Measurements from ENCODE around the gene SLC38A2.
"Not testable (repeated sequence)": the region's sequence is repeated elsewhere in the genome, so short reads cannot be mapped to it uniquely, and the experiment has no call there.

The SLC38A2 gene

GRCh38 chr12:46360908-46361666, 11.5 kb downstream of the SLC38A2 start:
- DNase-seq (ENCODE audit: low read depth in 3 of 3): no peak

GRCh38 chr12:46360370-46360769, 12.2 kb downstream of the SLC38A2 start:
- DNase-seq (ENCODE audit: low read depth in 3 of 3): no peak

DNA sequence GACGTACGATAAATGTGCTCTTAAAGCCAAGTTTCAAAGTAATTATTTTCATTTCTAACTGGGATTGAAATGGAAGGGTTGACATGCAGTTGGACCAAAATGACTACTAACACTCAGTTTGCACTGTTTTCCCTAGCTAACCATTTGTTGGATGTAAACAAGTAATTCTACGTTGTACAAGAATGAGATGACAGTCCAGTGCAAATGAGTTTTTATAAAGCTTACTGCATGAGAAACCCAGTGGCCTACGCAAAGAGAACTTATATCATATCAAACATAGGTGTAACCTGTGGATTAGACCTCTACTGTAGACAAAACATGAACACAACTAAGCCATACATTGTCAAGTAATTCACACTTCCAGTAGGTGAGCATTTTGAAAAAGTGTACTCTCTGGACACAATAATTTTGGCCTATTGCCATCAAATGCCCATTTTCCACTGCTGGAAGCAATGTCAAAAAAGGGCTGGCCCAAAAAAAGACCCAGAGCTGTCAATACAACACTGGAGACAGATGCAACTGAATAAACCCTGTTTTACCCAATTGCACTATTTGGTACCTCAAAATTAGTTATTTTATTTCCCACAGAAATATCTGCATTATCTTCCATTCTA, 12.8 kb downstream of the SLC38A2 start:
- no peak for DNase-seq (ENCODE audit: low read depth in 3 of 3)

- DNase-seq (ENCODE audit: low read depth in 3 of 3): no peak
Measured at GRCh38 chr12:46358791-46359666, 13.5 kb downstream of the SLC38A2 start.

GRCh38 chr12:46358325-46358700, 14.3 kb downstream of the SLC38A2 start:
- DNase-seq (ENCODE audit: low read depth in 3 of 3): no peak

DNA sequence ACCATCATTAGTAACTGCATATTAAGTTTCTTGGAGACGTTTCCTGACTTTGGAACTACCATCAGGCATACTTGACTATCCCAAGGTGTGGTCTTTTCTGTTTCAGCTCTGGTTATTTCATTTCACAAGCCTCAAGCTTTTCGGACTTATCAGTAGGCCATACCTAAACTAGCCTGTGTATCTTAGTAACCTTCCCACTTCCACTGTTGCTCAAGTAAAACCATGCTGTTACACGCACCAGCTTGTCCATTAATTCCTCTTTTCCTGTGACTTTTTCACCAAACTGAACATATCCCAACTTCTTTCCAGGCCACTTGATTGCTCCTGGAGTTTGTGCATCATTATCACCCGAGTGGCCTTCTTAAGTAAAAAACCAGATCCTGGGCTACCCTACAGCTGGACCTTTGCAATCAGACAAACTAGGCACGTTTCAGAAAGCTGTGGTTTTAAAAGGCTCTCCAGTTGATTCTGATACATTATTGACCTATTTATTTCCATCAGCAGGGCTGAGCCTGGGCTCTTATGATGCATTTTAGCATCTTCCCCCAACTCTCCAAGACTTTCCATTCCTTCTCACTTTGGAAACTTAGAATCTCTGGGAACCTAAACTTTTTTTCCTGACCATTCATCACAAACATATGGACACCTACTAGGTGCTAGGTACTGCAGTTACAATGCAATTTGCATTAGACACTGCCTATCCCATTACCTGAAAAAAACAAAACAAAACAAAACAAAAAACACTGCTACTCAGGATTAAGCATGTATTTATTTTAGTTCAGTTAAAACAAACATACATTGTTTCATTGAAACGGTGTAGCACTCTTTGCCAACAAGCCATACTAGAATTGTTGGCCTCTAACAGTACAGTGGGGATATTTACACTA, 14.9 kb downstream of the SLC38A2 start:
- DNase-seq (ENCODE audit: low read depth in 3 of 3): no peak

GRCh38 chr12:46356655-46357437, 15.7 kb downstream of the SLC38A2 start:
- no peak for DNase-seq (ENCODE audit: low read depth in 3 of 3)

DNA sequence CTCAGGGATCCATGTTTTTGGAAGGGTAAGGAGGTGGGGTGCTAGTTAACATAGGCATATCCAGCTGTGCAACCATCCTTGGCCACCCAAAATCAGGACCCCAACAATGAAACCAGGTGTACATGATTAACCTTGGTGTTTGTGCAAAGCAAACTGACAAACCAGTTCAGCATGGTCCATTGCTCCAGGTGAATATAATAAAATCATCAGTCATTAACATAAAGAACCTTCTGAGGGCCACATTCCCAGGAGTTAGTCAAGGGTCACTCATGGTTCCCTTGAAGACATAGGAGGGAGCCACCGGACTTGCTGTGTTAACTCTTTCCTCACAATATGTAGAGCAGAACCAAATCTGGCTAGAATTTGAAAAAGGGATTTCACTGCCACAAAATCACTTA, 17.8 kb downstream of the SLC38A2 start:
- no peak for DNase-seq (ENCODE audit: low read depth in 3 of 3)

DNA sequence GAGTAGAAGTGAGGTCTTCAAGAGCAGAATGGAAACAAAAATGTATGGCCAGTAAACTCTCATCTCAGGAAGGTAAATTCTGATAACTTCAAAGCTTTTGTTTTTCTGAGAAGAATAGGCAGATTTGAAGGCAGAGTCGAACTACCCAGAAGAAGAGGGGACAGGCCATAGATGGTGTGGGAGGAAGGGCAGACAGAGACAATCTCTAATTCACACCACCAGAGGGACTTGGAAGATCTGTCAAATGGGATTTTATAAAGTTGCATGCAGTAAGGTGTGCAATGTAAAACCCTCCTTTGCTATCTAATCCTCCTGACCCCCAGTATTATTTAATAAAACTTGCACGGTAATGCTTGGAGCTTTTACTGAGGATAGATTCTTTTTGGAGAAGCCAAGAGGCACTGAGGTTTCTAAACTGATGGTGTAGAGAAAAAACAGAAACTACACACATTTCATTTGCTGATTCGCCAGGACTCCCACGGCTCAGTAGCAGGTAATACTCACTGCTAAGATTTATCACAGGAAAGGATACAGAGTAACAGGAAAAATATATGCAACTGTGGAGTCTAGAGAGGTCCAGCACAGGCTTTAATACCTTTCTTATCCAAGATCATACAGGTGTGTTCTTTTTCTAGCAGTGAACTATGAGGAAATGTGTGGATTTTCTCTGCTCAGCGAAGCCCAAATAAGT, 18.3 kb downstream of the SLC38A2 start:
- no peak for DNase-seq (ENCODE audit: low read depth in 3 of 3)

GRCh38 chr12:46351886-46352650, 20.5 kb downstream of the SLC38A2 start:
- no peak for DNase-seq (ENCODE audit: low read depth in 3 of 3)

DNA sequence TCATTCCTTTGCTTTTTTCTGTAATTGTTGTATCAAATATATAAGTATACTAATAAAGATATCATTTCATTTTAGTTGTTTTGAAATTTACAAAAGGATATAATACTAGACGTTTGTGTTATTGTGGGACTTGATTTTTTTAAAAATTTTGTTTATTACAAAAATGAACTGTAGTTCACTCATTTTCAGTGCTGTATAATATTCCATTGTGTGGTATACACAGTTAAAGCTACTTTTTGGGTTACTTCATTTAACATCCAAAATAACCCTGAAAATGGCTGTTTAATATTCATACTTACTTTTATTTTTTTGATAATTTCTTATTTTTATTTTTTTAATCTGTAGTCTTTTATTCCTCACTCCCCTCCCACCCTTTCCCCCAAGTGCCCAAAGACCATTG, 21.4 kb downstream of the SLC38A2 start:
- no peak for DNase-seq (ENCODE audit: low read depth in 3 of 3)

DNA sequence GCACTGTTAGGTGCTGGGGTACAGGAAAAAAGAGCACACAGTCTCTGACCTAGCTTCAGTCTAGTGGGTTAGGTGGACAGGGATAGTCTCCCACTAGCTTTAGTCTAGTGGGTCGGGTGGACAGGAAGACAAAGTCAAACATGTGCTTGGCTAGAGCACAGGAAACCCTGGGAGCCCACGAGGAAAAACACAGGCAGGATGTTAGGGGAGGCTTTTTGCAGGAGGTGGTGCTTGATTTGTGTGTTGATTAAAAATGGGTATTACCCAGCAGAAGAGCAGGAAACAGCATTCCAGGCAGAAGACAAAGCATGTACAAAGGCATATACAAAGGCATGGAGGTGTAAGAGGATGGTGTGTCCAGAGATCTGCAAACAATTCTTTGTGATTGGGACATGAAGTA, 23.3 kb downstream of the SLC38A2 start:
- DNase-seq (ENCODE audit: low read depth in 3 of 3): no peak

- DNase-seq (ENCODE audit: low read depth in 3 of 3): no peak
Measured at GRCh38 chr12:46343118-46343852, 29.3 kb downstream of the SLC38A2 start.

- no peak for DNase-seq (ENCODE audit: low read depth in 3 of 3)
Measured at GRCh38 chr12:46342562-46343033, 30.0 kb downstream of the SLC38A2 start.

- no peak for DNase-seq (ENCODE audit: low read depth in 3 of 3)
Measured at GRCh38 chr12:46339051-46339450, 33.5 kb downstream of the SLC38A2 start.

GRCh38 chr12:46332260-46332659, 40.3 kb downstream of the SLC38A2 start:
- no peak for DNase-seq (ENCODE audit: low read depth in 3 of 3)

GRCh38 chr12:46325075-46325474, 47.5 kb downstream of the SLC38A2 start:
- not testable (repeated sequence) for DNase-seq (ENCODE audit: low read depth in 3 of 3)

- DNase-seq (ENCODE audit: low read depth in 3 of 3): no peak
Measured at GRCh38 chr12:46320731-46321130, 51.8 kb downstream of the SLC38A2 start.

- DNase-seq (ENCODE audit: low read depth in 3 of 3): no peak
Measured at GRCh38 chr12:46318037-46318436, 54.5 kb downstream of the SLC38A2 start.
